H1 (cell line): ENCODE data around the gene SERPINB8. TPM values are rescaled to one million over a fixed set of nuclear protein-coding genes. Genes with fewer than 3 reads are reported as not detected.

Experiments
- CHD1 ChIP-seq: IDR thresholded peaks from 2 replicates; pipeline ENCODE4 v1.6.1; 2012; ENCODE audit warnings: low read depth, low read length, improper control_type of control experiment
- CHD7 ChIP-seq: fragments of 300-600 bp; sonication (generic); IDR thresholded peaks from 2 replicates; pipeline ENCODE4 v1.7.1; 2012; ENCODE audit warnings: low read length, moderate library complexity, mild to moderate bottlenecking, inconsistent platforms; ENCODE audit not compliant: insufficient replicate concordance
- EGR1 ChIP-seq: IDR thresholded peaks from 2 replicates; pipeline ENCODE4 v1.6.1; 2011; ENCODE audit warnings: low read depth, low read length, borderline replicate concordance
- EP300 ChIP-seq, 2 experiments: IDR thresholded peaks; 1 replicate in 1 of 2; 2 replicates in 1 of 2; pipeline ENCODE4 v1.6.1; 2011 to 2012; ENCODE audit warnings: low read depth in 2 of 2, low read length in 2 of 2, mild to moderate bottlenecking in 2 of 2, borderline replicate concordance in 1 of 2, inconsistent platforms in 1 of 2, moderate library complexity in 1 of 2
- JUND ChIP-seq: IDR thresholded peaks from 2 replicates; pipeline ENCODE4 v1.6.1; 2011; ENCODE audit warnings: mild to moderate bottlenecking, improper control_type of control experiment, low read length
- KDM1A ChIP-seq: fragments of 200-600, 300-600 bp; sonication (generic); IDR thresholded peaks from 2 replicates; pipeline ENCODE4 v1.7.1; 2016; ENCODE audit warnings: mild to moderate bottlenecking, low read length, borderline replicate concordance
- MAFK ChIP-seq: IDR thresholded peaks from 2 replicates; pipeline ENCODE4 v1.6.1; 2012; ENCODE audit warnings: low read depth, mild to moderate bottlenecking, improper control_type of control experiment, low read length
- RNF2 ChIP-seq: fragments of 200-900, 300-1000 bp; sonication (generic); IDR thresholded peaks from 2 replicates; pipeline ENCODE4 v1.7.1; 2016; ENCODE audit warnings: borderline replicate concordance, low read depth, mild to moderate bottlenecking, antibody characterized with exemption, low read length; ENCODE audit not compliant: poor library complexity, severe bottlenecking; ENCODE audit errors: missing control alignments
- SIRT6 ChIP-seq: IDR thresholded peaks from one replicate; pipeline ENCODE4 v1.7.1; 2012; ENCODE audit warnings: low read length, inconsistent platforms
- TEAD4 ChIP-seq: IDR thresholded peaks from 2 replicates; pipeline ENCODE4 v1.6.1; 2012; ENCODE audit warnings: low read depth, low read length, inconsistent platforms, mixed read lengths
- polyA plus RNA-seq, 7 experiments: library from polyadenylated mRNA; depleted of rRNA in 3 of 7; stranded (reverse) in 5 of 7; unstranded in 2 of 7; fragments of >200 nt in 5 of 7; fragments of 200-250 nt in 2 of 7; gene quantifications; 1 replicate in 5 of 7; 2 replicates in 1 of 7; 4 replicates in 1 of 7; pipeline versions ENCODE4 v1.2.1 to v1.2.3, GENCODE V29; 2011 to 2013; ENCODE audit warnings: missing spikeins in 2 of 7, mixed read lengths in 2 of 7
- total RNA-seq: library from RNA; stranded (reverse); fragmentation: NEBNext Ultra II Directional; extraction: Animal tissue kit (Norgen Biotek cat#: 25700); gene quantifications from 2 replicates; pipeline ENCODE4 v1.2.1, GENCODE V29; 2021

The SERPINB8 gene
- total and polyA plus RNA-seq, 2 of the 8 experiments (the other 6 are each of a cell fraction or from before 2014, with no cell fraction given): 0.42 to 1.2 TPM

DNA sequence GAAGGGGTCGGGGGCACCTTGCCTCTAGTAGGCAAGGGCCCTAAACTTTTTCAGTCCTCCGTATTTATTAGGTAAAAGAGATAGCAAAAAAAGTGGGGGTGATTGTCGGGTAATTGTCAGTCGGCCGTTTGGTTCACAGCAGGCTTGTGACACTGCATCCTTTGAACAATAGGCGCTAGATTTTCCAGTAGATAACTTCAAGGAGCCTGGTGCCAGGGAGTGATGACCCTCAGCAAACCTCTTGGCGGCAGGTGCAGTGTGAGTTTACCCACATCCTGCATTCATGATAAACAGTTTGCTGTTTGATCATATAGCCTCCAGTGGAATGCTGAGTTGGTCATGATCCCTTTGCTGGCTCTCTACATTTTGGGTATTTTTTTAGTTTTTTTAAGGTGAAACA is 22.9 kb downstream of the SERPINB8 start (continued):
- TF ChIP-seq CHD7 (no peak), SIRT6 (no peak), EP300 (IDR thresholded peaks at IDR 0.05; ENCODE audit: borderline replicate concordance in 1 of 2, low read depth in 2 of 2, low read length in 2 of 2) (no peak), EGR1 (no peak), RNF2 (no peak), TEAD4 (no peak), CHD1 (no peak), JUND (no peak), KDM1A (no peak), MAFK (no peak)
- TF ChIP-seq, all 59 proteins: peak for 0
